Esophagus mucosa (tissue), 1 donor: ENCODE results near the gene VAPA. TPM values are rescaled to one million over a fixed set of nuclear protein-coding genes. Genes with fewer than 3 reads are reported as not detected.

Experiments
- ATAC-seq: fragments of 200-7000 bp; cut with Tn5 transposase; one replicate; pipeline ENCODE4 v1.9.1; 2020
- total RNA-seq: library from RNA; stranded (reverse); gene quantifications from one replicate; pipeline ENCODE4 v1.2.4, GENCODE V29; 2023
- donor health status: DM: yes; HTN: yes; CAD: no.

The VAPA gene
- 232 TPM for total RNA-seq

GRCh38 chr18:9913526-9914333 is at the start of gene VAPA:
VAPA (plus strand) TSS chr18:9914016; CDS start chr18:9914257, 241 bp downstream.
- ATAC-seq = peak; percentile 95

- ATAC-seq = no peak
These were observed 47.9 kb upstream of the VAPA start for GRCh38 chr18:9865764-9866490.

GRCh38 chr18:9866627-9867026 is 47.2 kb upstream of the VAPA start:
- peak; percentile 33 for ATAC-seq

- ATAC-seq = peak; percentile 52
These were observed 46.7 kb upstream of the VAPA start for GRCh38 chr18:9867071-9867594.

GRCh38 chr18:9868857-9869714 is 44.7 kb upstream of the VAPA start:
- peak; percentile 12 for ATAC-seq

- peak; percentile 43 for ATAC-seq
These were observed 43.9 kb upstream of the VAPA start for GRCh38 chr18:9869715-9870430.

- ATAC-seq = no peak
These were observed 43.3 kb upstream of the VAPA start for GRCh38 chr18:9870431-9871008.

GRCh38 chr18:9871244-9871746 is 42.5 kb upstream of the VAPA start:
- no peak for ATAC-seq

GRCh38 chr18:9872823-9873222 is 41.0 kb upstream of the VAPA start:
- no peak for ATAC-seq

- peak; percentile 58 for ATAC-seq
These were observed 39.1 kb upstream of the VAPA start for GRCh38 chr18:9874728-9875127.

- ATAC-seq = no peak
These were observed 37.5 kb upstream of the VAPA start for GRCh38 chr18:9876212-9876866.

GRCh38 chr18:9876867-9877654 is 36.8 kb upstream of the VAPA start:
- ATAC-seq = peak; percentile 49

GRCh38 chr18:9877655-9878014 is 36.2 kb upstream of the VAPA start:
- no peak for ATAC-seq

GRCh38 chr18:9878095-9878494 is 35.7 kb upstream of the VAPA start:
- ATAC-seq = no peak

GRCh38 chr18:9878783-9879242 is 35.0 kb upstream of the VAPA start:
- ATAC-seq = no peak

GRCh38 chr18:9884090-9884489 is 29.7 kb upstream of the VAPA start:
- no peak for ATAC-seq

GRCh38 chr18:9884532-9885140 is 29.2 kb upstream of the VAPA start:
- no peak for ATAC-seq

GRCh38 chr18:9885170-9886004 is 28.4 kb upstream of the VAPA start, which contains the start of gene TXNDC2:
TXNDC2 (plus strand) TSS chr18:9885973; CDS start chr18:9886681, 708 bp downstream.
- no peak for ATAC-seq

- no peak for ATAC-seq
These were observed 27.8 kb upstream of the VAPA start for GRCh38 chr18:9886005-9886348.
